H1 (cell line): Measurements from ENCODE around the gene PALS2. TPM values are rescaled to one million over a fixed set of nuclear protein-coding genes. Genes with fewer than 3 reads are reported as not detected.

ENCODE experiments used
- CTCF ChIA-PET: fragments of 300-600 bp; sonication (Branson Sonifier 250); formaldehyde crosslinking; loops from one replicate; lab custom pipeline; 2021; ENCODE audit not compliant: partially characterized antibody; lab: Charles Lee
- POLR2A ChIA-PET: fragments of 300-600 bp; sonication (Branson Sonifier 250); formaldehyde crosslinking; loops from one replicate; lab custom pipeline; 2021; ENCODE audit warnings: inconsistent platforms; ENCODE audit not compliant: partially characterized antibody; lab: Charles Lee
- DNase-seq, 2 experiments: peaks; one replicate each; pipeline versions ENCODE4 v3.0.0 to v3.0.0-alpha.2; 2010 to 2022; ENCODE audit warnings: low spot score in 2 of 2, low read depth in 1 of 2, mixed read lengths in 1 of 2
- FAIRE-seq: peaks from 2 replicates; lab custom pipeline; 2011; peaks lifted over from hg19 to GRCh38; lab: Jason Lieb, UNC
- H2AFZ ChIP-seq: 2 replicates; pipeline ENCODE4 v1.8.1; 2012; ENCODE audit warnings: low read length, inconsistent platforms
- H2AK5ac ChIP-seq: 2 replicates; pipeline ENCODE4 v1.6.1; 2013; ENCODE audit warnings: low read depth, low read length
- H2BK120ac ChIP-seq: replicated peaks from 2 replicates; pipeline ENCODE3; 2013; ENCODE audit warnings: low read depth, low read length, inconsistent platforms
- H2BK12ac ChIP-seq: 2 replicates; pipeline ENCODE4 v1.6.1; 2013; ENCODE audit warnings: low read depth, low read length
- H2BK15ac ChIP-seq: 2 replicates; pipeline ENCODE4 v1.6.1; 2013; ENCODE audit warnings: low read length
- H2BK20ac ChIP-seq: 2 replicates; pipeline ENCODE4 v1.6.1; 2013; ENCODE audit warnings: low read length
- H2BK5ac ChIP-seq: 2 replicates; pipeline ENCODE4 v1.6.1; 2013; ENCODE audit warnings: low read depth, low read length
- H3K14ac ChIP-seq: 2 replicates; pipeline ENCODE4 v1.6.1; 2013; ENCODE audit warnings: inconsistent platforms; ENCODE audit not compliant: insufficient read length
- H3K18ac ChIP-seq: 2 replicates; pipeline ENCODE4 v1.6.1; 2013; ENCODE audit warnings: low read length; ENCODE audit errors: extremely low read depth
- H3K23ac ChIP-seq: 2 replicates; pipeline ENCODE4 v1.6.1; 2013; ENCODE audit warnings: inconsistent platforms; ENCODE audit not compliant: insufficient read length
- H3K23me2 ChIP-seq: 2 replicates; pipeline ENCODE4 v1.6.1; 2013; ENCODE audit warnings: low read depth, low read length
- H3K27ac ChIP-seq: 2 replicates; pipeline ENCODE4 v1.6.1; 2011; ENCODE audit warnings: low read depth, low read length, inconsistent platforms
- H3K27me3 ChIP-seq, 4 experiments: replicated peaks in 1 of 4; 1 replicate in 1 of 4; 2 replicates in 3 of 4; pipeline versions ENCODE4 v1.6.1 to v1.8.1; 2011 to 2013; ENCODE audit warnings: low read length in 3 of 4, mild to moderate bottlenecking in 3 of 4, inconsistent platforms in 2 of 4, mixed read lengths in 2 of 4, moderate library complexity in 1 of 4; ENCODE audit not compliant: control insufficient read depth in 3 of 4, insufficient read depth in 3 of 4; ENCODE audit errors: extremely low read depth in 1 of 4
- H3K36me3 ChIP-seq, 4 experiments: 2 replicates each; pipeline versions ENCODE4 v1.6.1 to v1.8.1; 2011 to 2013; ENCODE audit warnings: mild to moderate bottlenecking in 4 of 4, low read length in 3 of 4, moderate library complexity in 2 of 4, control low read depth in 1 of 4, inconsistent platforms in 1 of 4; ENCODE audit not compliant: insufficient read depth in 4 of 4, control insufficient read depth in 2 of 4
- H3K4ac ChIP-seq: replicated peaks from 2 replicates; pipeline ENCODE3; 2013; ENCODE audit warnings: low read length, low read depth, mixed read lengths, inconsistent platforms; ENCODE audit not compliant: insufficient read length
- H3K4me1 ChIP-seq, 4 experiments: replicated peaks in 1 of 4; 1 replicate in 1 of 4; 2 replicates in 3 of 4; pipeline versions ENCODE4 v1.6.1 to v1.8.1; 2011 to 2013; ENCODE audit warnings: low read length in 3 of 4, inconsistent platforms in 2 of 4, mixed read lengths in 1 of 4; ENCODE audit not compliant: insufficient read depth in 4 of 4, control insufficient read depth in 3 of 4
- H3K4me2 ChIP-seq, 2 experiments: 2 replicates each; pipeline versions ENCODE4 v1.6.1 to v1.8.1; 2011 to 2013; ENCODE audit warnings: low read depth in 2 of 2, low read length in 2 of 2, control low read depth in 1 of 2, inconsistent platforms in 1 of 2, mild to moderate bottlenecking in 1 of 2; ENCODE audit not compliant: insufficient read depth in 1 of 2
- H3K4me3 ChIP-seq, 4 experiments: fragments of 200-600, 300-600 bp in 1 of 4; sonication (generic), shearing (Covaris generic), sonication (Bioruptor Twin) in 1 of 4; 2 replicates each; pipeline versions ENCODE4 v1.5.1 to v1.8.1; 2011 to 2016; ENCODE audit warnings: low read length in 4 of 4, low read depth in 3 of 4, control low read depth in 2 of 4, inconsistent platforms in 2 of 4, mild to moderate bottlenecking in 2 of 4, mixed read lengths in 1 of 4, moderate library complexity in 1 of 4; ENCODE audit not compliant: insufficient read depth in 2 of 4; ENCODE audit errors: extremely low read depth in 1 of 4
- H3K56ac ChIP-seq: replicated peaks from 2 replicates; pipeline ENCODE3; 2013; ENCODE audit warnings: low read depth, mild to moderate bottlenecking, mixed read lengths, low read length, inconsistent platforms; ENCODE audit not compliant: insufficient read length
- H3K79me1 ChIP-seq: 2 replicates; pipeline ENCODE4 v1.6.1; 2013; ENCODE audit warnings: low read depth, low read length, control low read depth
- H3K79me2 ChIP-seq, 2 experiments: 2 replicates each; pipeline versions ENCODE4 v1.6.1 to v1.8.1; 2012 to 2013; ENCODE audit warnings: low read length in 2 of 2, mild to moderate bottlenecking in 2 of 2, inconsistent platforms in 1 of 2; ENCODE audit not compliant: insufficient read depth in 2 of 2, control insufficient read depth in 1 of 2
- H3K9ac ChIP-seq, 4 experiments: replicated peaks in 1 of 4; 1 replicate in 1 of 4; 2 replicates in 3 of 4; pipeline versions ENCODE4 v1.6.1 to v1.8.1; 2011 to 2013; ENCODE audit warnings: low read depth in 3 of 4, low read length in 3 of 4, control low read depth in 2 of 4, mild to moderate bottlenecking in 2 of 4, moderate library complexity in 2 of 4, inconsistent platforms in 1 of 4; ENCODE audit errors: extremely low read depth in 1 of 4
- H3K9me3 ChIP-seq, 2 experiments: 2 replicates each; pipeline versions ENCODE4 v1.6.1 to v1.8.1; 2012 to 2013; ENCODE audit warnings: mild to moderate bottlenecking in 2 of 2, moderate library complexity in 2 of 2, control low read depth in 1 of 2, inconsistent platforms in 1 of 2, low read depth in 1 of 2, low read length in 1 of 2, mixed read lengths in 1 of 2; ENCODE audit not compliant: insufficient read depth in 2 of 2
- H4K20me1 ChIP-seq, 2 experiments: replicated peaks in 1 of 2; 2 replicates each; pipeline versions ENCODE3 to v1.8.1; 2011 to 2013; ENCODE audit warnings: inconsistent platforms in 2 of 2, low read length in 2 of 2, mild to moderate bottlenecking in 1 of 2; ENCODE audit not compliant: insufficient read depth in 2 of 2, control insufficient read depth in 1 of 2
- H4K5ac ChIP-seq: 2 replicates; pipeline ENCODE4 v1.6.1; 2013; ENCODE audit warnings: low read length, low read depth, mixed read lengths, inconsistent platforms; ENCODE audit not compliant: insufficient read length
- H4K8ac ChIP-seq: 2 replicates; pipeline ENCODE4 v1.8.0; 2013; ENCODE audit warnings: mild to moderate bottlenecking, moderate library complexity, low read length, inconsistent platforms; ENCODE audit not compliant: insufficient read depth; ENCODE audit errors: extremely low read depth
- H4K91ac ChIP-seq: replicated peaks from 2 replicates; pipeline ENCODE3; 2013; ENCODE audit warnings: low read length, mixed read lengths, inconsistent platforms; ENCODE audit not compliant: insufficient read length
- CREB1 ChIP-seq: IDR thresholded peaks from 2 replicates; pipeline ENCODE4 v1.6.1; 2012; ENCODE audit warnings: inconsistent platforms
- EGR1 ChIP-seq: IDR thresholded peaks from 2 replicates; pipeline ENCODE4 v1.6.1; 2011; ENCODE audit warnings: low read depth, low read length, borderline replicate concordance
- HDAC2 ChIP-seq, 2 experiments: fragments of 300-600 bp in 1 of 2; sonication (generic) in 1 of 2; IDR thresholded peaks; 2 replicates each; pipeline ENCODE4 v1.6.1; 2011 to 2012; ENCODE audit warnings: low read depth in 2 of 2, low read length in 2 of 2, mild to moderate bottlenecking in 2 of 2, moderate library complexity in 2 of 2, borderline replicate concordance in 1 of 2, inconsistent platforms in 1 of 2
- JUN ChIP-seq: IDR thresholded peaks from 2 replicates; pipeline ENCODE4 v1.6.1; 2011; ENCODE audit warnings: low read depth, mild to moderate bottlenecking, improper control_type of control experiment, low read length
- KDM1A ChIP-seq: fragments of 200-600, 300-600 bp; sonication (generic); IDR thresholded peaks from 2 replicates; pipeline ENCODE4 v1.7.1; 2016; ENCODE audit warnings: mild to moderate bottlenecking, low read length, borderline replicate concordance
- KDM4A ChIP-seq: IDR thresholded peaks from one replicate; pipeline ENCODE4 v1.7.1; 2012; ENCODE audit warnings: low read depth, mild to moderate bottlenecking, moderate library complexity, low read length, inconsistent platforms; ENCODE audit not compliant: severe bottlenecking
- POU5F1 ChIP-seq: IDR thresholded peaks from 2 replicates; pipeline ENCODE4 v1.6.1; 2011; ENCODE audit warnings: low read depth, mild to moderate bottlenecking, low read length, moderate library complexity
- RBBP5 ChIP-seq: IDR thresholded peaks from 2 replicates; pipeline ENCODE4 v1.7.1; 2012; ENCODE audit warnings: low read depth, mild to moderate bottlenecking, inconsistent platforms, low read length, moderate library complexity, borderline replicate concordance
- SAP30 ChIP-seq: fragments of 300-600 bp; sonication (generic); IDR thresholded peaks from 2 replicates; pipeline ENCODE4 v1.7.1; 2012; ENCODE audit warnings: low read length, moderate library complexity, mild to moderate bottlenecking, inconsistent platforms; ENCODE audit not compliant: insufficient read depth, insufficient replicate concordance
- SIN3A ChIP-seq, 2 experiments: IDR thresholded peaks in 1 of 2; conservative IDR thresholded peaks in 1 of 2; 2 replicates each; pipeline ENCODE4 v1.6.1; 2011 to 2012; ENCODE audit warnings: low read length in 2 of 2, improper control_type of control experiment in 1 of 2, low read depth in 1 of 2, mild to moderate bottlenecking in 1 of 2
- SIX5 ChIP-seq: IDR thresholded peaks from 2 replicates; pipeline ENCODE4 v1.6.1; 2011; ENCODE audit warnings: mild to moderate bottlenecking, low read depth, low read length
- SUZ12 ChIP-seq: fragments of 200-600 bp; sonication (generic); IDR thresholded peaks from 2 replicates; pipeline ENCODE4 v1.6.1; 2012; ENCODE audit warnings: mild to moderate bottlenecking, inconsistent platforms, low read length, moderate library complexity, mixed read lengths
- TAF1 ChIP-seq: IDR thresholded peaks from 2 replicates; pipeline ENCODE4 v1.6.1; 2011; ENCODE audit warnings: mild to moderate bottlenecking, low read depth, low read length
- TCF12 ChIP-seq: IDR thresholded peaks from 2 replicates; pipeline ENCODE4 v1.6.1; 2011; ENCODE audit warnings: low read depth, mild to moderate bottlenecking, low read length
- polyA plus RNA-seq, 7 experiments: library from polyadenylated mRNA; depleted of rRNA in 3 of 7; stranded (reverse) in 5 of 7; unstranded in 2 of 7; fragments of >200 nt in 5 of 7; fragments of 200-250 nt in 2 of 7; gene quantifications; 1 replicate in 5 of 7; 2 replicates in 1 of 7; 4 replicates in 1 of 7; pipeline versions ENCODE4 v1.2.1 to v1.2.3, GENCODE V29; 2011 to 2013; ENCODE audit warnings: missing spikeins in 2 of 7, mixed read lengths in 2 of 7
- total RNA-seq: library from RNA; stranded (reverse); fragmentation: NEBNext Ultra II Directional; extraction: Animal tissue kit (Norgen Biotek cat#: 25700); gene quantifications from 2 replicates; pipeline ENCODE4 v1.2.1, GENCODE V29; 2021

Gene PALS2
- total and polyA plus RNA-seq, 2 of the 8 experiments (the other 6 are each of a cell fraction or from before 2014, with no cell fraction given), result 10.4 to 98.3 TPM

GRCh38 chr7:24545215-24545614, 28.0 kb upstream of the PALS2 start:
- TF ChIP-seq TAF1 (no peak), KDM4A (no peak), HDAC2 (IDR thresholded peaks at IDR 0.05; ENCODE audit: borderline replicate concordance in 1 of 2, low read depth in 2 of 2, low read length in 2 of 2) (no peak), RBBP5 (no peak), POU5F1 (no peak), CREB1 (no peak), TCF12 (no peak), SUZ12 (no peak), EGR1 (no peak), JUN (no peak), SIN3A (conservative IDR thresholded peaks at IDR 0.05 in 1 of 2, IDR thresholded peaks at IDR 0.05 in 1 of 2; ENCODE audit: low read depth in 1 of 2, low read length in 2 of 2) (no peak), KDM1A (no peak), SIX5 (no peak), SAP30 (no peak)
- TF ChIP-seq, all 59 proteins: peak for 0

More at GRCh38 chr7:24545215-24545614, 28.0 kb upstream of the PALS2 start:
- H3K4ac ChIP-seq, result no peak overlapping the region
- ChIA-PET CTCF (no interaction called here), POLR2A (no interaction called here)
- H3K23ac ChIP-seq, result no peak overlapping the region
- no peak overlapping the region for H2BK12ac ChIP-seq
- no peak for FAIRE-seq
- no peak overlapping the region for H4K91ac ChIP-seq
- H3K14ac ChIP-seq, result peak overlapping the region; percentile 48
- H3K79me1 ChIP-seq, result no peaks in the 10 kb centered on the region
- no peak overlapping the region for H3K4me3 ChIP-seq
- no peak overlapping the region for H3K56ac ChIP-seq
- H3K27me3 ChIP-seq, result no peaks in the 10 kb centered on the region
- H4K20me1 ChIP-seq, result no peaks in the 10 kb centered on the region
- no peak for DNase-seq
- no peak overlapping the region for H3K18ac ChIP-seq
- no peak overlapping the region for H3K27ac ChIP-seq
- no peak overlapping the region for H4K5ac ChIP-seq
- H3K23me2 ChIP-seq, result no peaks in the 10 kb centered on the region
- no peak overlapping the region for H2AK5ac ChIP-seq
- no peak overlapping the region for H3K9ac ChIP-seq
- peak overlapping the region; percentile 22; the same call in 1 of the 2 replicates for H2AFZ ChIP-seq
- no peaks in the 10 kb centered on the region for H3K9me3 ChIP-seq
- H3K79me2 ChIP-seq, result no peaks in the 10 kb centered on the region
- no peak overlapping the region for H2BK20ac ChIP-seq
- no peaks in the 10 kb centered on the region for H3K36me3 ChIP-seq
- no peak overlapping the region for H2BK15ac ChIP-seq
- H4K8ac ChIP-seq, result no peak overlapping the region
- H3K4me2 ChIP-seq, result no peak overlapping the region
- no peaks in the 10 kb centered on the region for H3K4me1 ChIP-seq
- no peak overlapping the region for H2BK5ac ChIP-seq
- H2BK120ac ChIP-seq, result no peak overlapping the region
